ENCODE measurements around the gene BCL11A. TPM values are rescaled to one million over a fixed set of nuclear protein-coding genes. Genes with fewer than 3 reads are reported as not detected.

The BCL11A gene
- total RNA-seq, 2 experiments from 2014 or later, result 0.45 to 0.54 TPM

- no peak for TF ChIP-seq CTCF (IDR thresholded peaks at IDR 0.05)
- intact Hi-C loops (cut with micrococcal nuclease), result loop anchor here (10.0 kb wide), 2 partner anchors 667 to 1247 kb away; no protein-coding TSS in a partner anchor
- CTCF ChIA-PET, result interaction anchor here (1.1 to 1.9 kb wide), 4 partner anchors 9 to 34 kb away, joined by 3 to 12 read pairs (median 4); no protein-coding TSS in a partner anchor
- Mint-ChIP-seq H3K27me3 (peaks cover 61% of the 10 kb centered on the region), H3K36me3 (ENCODE audit: low read depth) (no peaks in the 10 kb centered on the region), H3K4me3 (peak overlapping the region; percentile 79), H3K9me3 (no peaks in the 10 kb centered on the region), H3K27ac (no peak overlapping the region), H3K4me1 (ENCODE audit: low read depth) (peaks cover 32% of the 10 kb centered on the region)
- POLR2A ChIA-PET, result no interaction called here
- DNase-seq, result peak; percentile 23
- no peak for ATAC-seq
Observed at GRCh38 chr2:60551240-60552077, 2.0 kb downstream of the BCL11A start.

GRCh38 chr2:60550984-60551239 is 2.5 kb downstream of the BCL11A start:
- intact Hi-C loops (cut with micrococcal nuclease), result loop anchor here (10.0 kb wide), 2 partner anchors 666 to 1246 kb away; no protein-coding TSS in a partner anchor
- H3K4me3 Mint-ChIP-seq, result peak overlapping the region; percentile 79

GRCh38 chr2:60550178-60550983 is 3.1 kb downstream of the BCL11A start:
- Mint-ChIP-seq H3K4me3 (peak overlapping the region; percentile 79), H3K36me3 (ENCODE audit: low read depth) (no peaks in the 10 kb centered on the region), H3K27ac (no peak overlapping the region), H3K4me1 (ENCODE audit: low read depth) (peaks cover 26% of the 10 kb centered on the region), H3K27me3 (peaks cover 62% of the 10 kb centered on the region), H3K9me3 (no peaks in the 10 kb centered on the region)
- DNase-seq (peak; percentile 75), ATAC-seq (peak; percentile 73)
- peak; percentile 61 for TF ChIP-seq CTCF (IDR thresholded peaks at IDR 0.05)
- intact Hi-C loops (cut with micrococcal nuclease), result loop anchor here (10.0 kb wide), 2 partner anchors 666 to 1246 kb away; no protein-coding TSS in a partner anchor
- POLR2A ChIA-PET, result interaction anchor here (1.3 kb wide), 1 partner anchor 9 kb away, joined by 6 read pairs; no protein-coding TSS in a partner anchor
- CTCF ChIA-PET, result interaction anchor here (0.6 to 2.4 kb wide), 20 partner anchors 9 to 1248 kb away, joined by 3 to 15 read pairs (median 3); no protein-coding TSS in a partner anchor

More at GRCh38 chr2:60550984-60551239, 2.5 kb downstream of the BCL11A start:
- POLR2A ChIA-PET, result no interaction called here
- peaks cover 62% of the 10 kb centered on the region for H3K27me3 Mint-ChIP-seq
- no peaks in the 10 kb centered on the region for H3K36me3 Mint-ChIP-seq (ENCODE audit: low read depth)
- ATAC-seq, result no peak
- CTCF ChIA-PET, result interaction anchor here (1.2 to 2.4 kb wide), 4 partner anchors 10 to 31 kb away, joined by 3 to 15 read pairs (median 9); no protein-coding TSS in a partner anchor
- no peak for TF ChIP-seq CTCF (IDR thresholded peaks at IDR 0.05)
- peaks cover 32% of the 10 kb centered on the region for H3K4me1 Mint-ChIP-seq (ENCODE audit: low read depth)
- no peaks in the 10 kb centered on the region for H3K9me3 Mint-ChIP-seq
- H3K27ac Mint-ChIP-seq, result no peak overlapping the region
- DNase-seq, result no peak

- no peak for TF ChIP-seq CTCF (IDR thresholded peaks at IDR 0.05)
- ChIA-PET POLR2A (interaction anchor here (1.3 kb wide), 1 partner anchor 9 kb away, joined by 6 read pairs; no protein-coding TSS in a partner anchor), CTCF (interaction anchor here (0.6 to 2.4 kb wide), 20 partner anchors 9 to 1248 kb away, joined by 3 to 15 read pairs (median 3); no protein-coding TSS in a partner anchor)
- no peaks in the 10 kb centered on the region for H3K36me3 Mint-ChIP-seq (ENCODE audit: low read depth)
- no peak overlapping the region for H3K27ac Mint-ChIP-seq
- ATAC-seq (no peak), DNase-seq (peak; percentile 22)
- no peaks in the 10 kb centered on the region for H3K9me3 Mint-ChIP-seq
- peaks cover 24% of the 10 kb centered on the region for H3K4me1 Mint-ChIP-seq (ENCODE audit: low read depth)
- H3K27me3 Mint-ChIP-seq, result peaks cover 62% of the 10 kb centered on the region
- intact Hi-C loops (cut with micrococcal nuclease), result loop anchor here (10.0 kb wide), 2 partner anchors 665 to 1245 kb away; no protein-coding TSS in a partner anchor
- H3K4me3 Mint-ChIP-seq, result peak overlapping the region; percentile 79
Observed at GRCh38 chr2:60549928-60550177, 3.6 kb downstream of the BCL11A start.
